Psoas muscle (tissue), 8 donors: ENCODE data around the gene HPS5. TPM values are rescaled to one million over a fixed set of nuclear protein-coding genes. Genes with fewer than 3 reads are reported as not detected.

Experiments used
- ATAC-seq, 4 donors: fragments of 200-7000 bp; cut with Tn5 transposase; one replicate each; pipeline ENCODE4 v1.9.1; 2020; ENCODE audit warnings: moderate library complexity in 3 of 4, mild to moderate bottlenecking in 2 of 4
- DNase-seq, 2 donors: peaks; one replicate each; pipeline ENCODE4 v3.0.0-alpha.2; 2020
- H3K27ac ChIP-seq: fragments of 200-600 bp; one replicate; pipeline ENCODE4 v1.8.0; 2022
- H3K27me3 ChIP-seq, 3 donors: fragments of 200-600 bp in 1 of 3; one replicate each; pipeline versions ENCODE4 v1.6.1 to v1.8.0; 2013 to 2022; ENCODE audit warnings: low read length in 2 of 3, mild to moderate bottlenecking in 2 of 3, moderate library complexity in 1 of 3; ENCODE audit not compliant: insufficient read depth in 3 of 3
- H3K36me3 ChIP-seq, 2 donors: fragments of 200-600 bp in 1 of 2; one replicate each; pipeline versions ENCODE4 v1.6.1 to v1.8.0; 2013 to 2022; ENCODE audit warnings: low read depth in 1 of 2, mild to moderate bottlenecking in 1 of 2, moderate library complexity in 1 of 2; ENCODE audit not compliant: insufficient read depth in 1 of 2
- H3K4me1 ChIP-seq: fragments of 200-600 bp; one replicate; pipeline ENCODE4 v1.8.0; 2022
- H3K4me3 ChIP-seq: fragments of 200-600 bp; one replicate; pipeline ENCODE4 v1.8.0; 2022; ENCODE audit warnings: mild to moderate bottlenecking
- H3K9me3 ChIP-seq: fragments of 200-600 bp; one replicate; pipeline ENCODE4 v1.8.0; 2022
- WGBS, 3 donors: extraction: QIAGEN DNeasy Blood & Tissue Kit; methylation state at CpG; one replicate each; pipeline versions ENCODE4 v1.1.6 to v1.1.7; 2013; 5-methylcytosine and 5-hydroxymethylcytosine counted together
- intact Hi-C, 2 donors: fragments of 100-400 bp; cut with DNase I; formaldehyde crosslinking; loops; one replicate each; pipeline versions ENCODE4 v1.11.0 to v1.14.2; 2022
- polyA plus RNA-seq, 3 donors: library from polyadenylated mRNA; stranded (reverse); fragments of 200-250 nt; gene quantifications; one replicate each; pipeline ENCODE4 v1.2.3, GENCODE V29; 2013
- total RNA-seq, 4 donors: library from RNA; stranded (reverse); fragmentation: NEBNext Ultra II Directional in 2 of 4; extraction: Animal tissue kit (Norgen Biotek cat#: 25700) in 2 of 4; gene quantifications; one replicate each; pipeline versions ENCODE4 v1.2.1 to v1.2.4, GENCODE V29; 2021 to 2023
- TF ChIP-seq, protein P1 (sequence below): fragments of 200-600 bp; IDR thresholded peaks from one replicate; pipeline ENCODE4 v1.8.0; 2022; ENCODE audit warnings: antibody characterized with exemption
- donor health status: healthy with polysubstance abuse.
- donor health status: DM: no; HTN: no; CAD: no; lungs with moderate emphysema.
- donor health status: Bipolar disorder and iron deficiency.
- donor health status: healthy.
- donor health status: DM: yes; HTN: yes; CAD: no.
- donor health status: DM: no; HTN: no; CAD: no.
- donor health status: DM: no; HTN: no; CAD: no.
- donor health status: DM: yes; HTN: yes; CAD: no.

The HPS5 gene
- total and polyA plus RNA-seq, 7 donors = 4.9 to 11.9 (median 9.9) TPM

DNA sequence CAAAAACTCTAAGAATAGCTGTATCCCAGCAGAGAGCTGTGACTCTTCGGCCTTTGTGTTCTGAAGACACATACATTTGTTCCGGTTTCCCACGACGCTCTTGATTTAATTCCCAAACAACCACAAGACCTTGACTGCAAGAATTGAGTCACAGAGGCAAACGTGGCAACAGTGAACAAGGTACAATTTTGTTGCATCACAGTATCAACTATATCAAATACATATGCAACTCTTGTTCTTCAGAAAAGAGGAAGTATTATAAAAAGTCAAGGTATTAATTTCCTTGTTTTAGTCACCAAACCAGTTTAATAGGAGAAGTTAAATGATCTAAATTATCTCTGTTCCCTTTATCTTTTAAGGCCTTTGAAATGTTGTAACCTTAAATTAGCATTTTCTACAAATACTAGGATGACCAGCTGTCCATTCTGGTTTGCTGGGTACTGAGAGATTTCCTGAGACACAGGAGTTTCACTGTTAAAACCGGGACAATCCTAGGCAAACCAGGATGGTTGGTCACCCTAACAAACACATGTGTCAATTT lies 11.1 kb downstream of the HPS5 start:
- Histone ChIP-seq H3K4me3 (no peak overlapping the region), H3K4me1 (no peaks in the 10 kb centered on the region), H3K36me3 (peaks cover 5 to 64% of the 10 kb centered on the region in 2 donors), H3K27ac (no peak overlapping the region), H3K9me3 (no peaks in the 10 kb centered on the region), H3K27me3 (no peaks in the 10 kb centered on the region)
- TF ChIP-seq, protein P1, sequence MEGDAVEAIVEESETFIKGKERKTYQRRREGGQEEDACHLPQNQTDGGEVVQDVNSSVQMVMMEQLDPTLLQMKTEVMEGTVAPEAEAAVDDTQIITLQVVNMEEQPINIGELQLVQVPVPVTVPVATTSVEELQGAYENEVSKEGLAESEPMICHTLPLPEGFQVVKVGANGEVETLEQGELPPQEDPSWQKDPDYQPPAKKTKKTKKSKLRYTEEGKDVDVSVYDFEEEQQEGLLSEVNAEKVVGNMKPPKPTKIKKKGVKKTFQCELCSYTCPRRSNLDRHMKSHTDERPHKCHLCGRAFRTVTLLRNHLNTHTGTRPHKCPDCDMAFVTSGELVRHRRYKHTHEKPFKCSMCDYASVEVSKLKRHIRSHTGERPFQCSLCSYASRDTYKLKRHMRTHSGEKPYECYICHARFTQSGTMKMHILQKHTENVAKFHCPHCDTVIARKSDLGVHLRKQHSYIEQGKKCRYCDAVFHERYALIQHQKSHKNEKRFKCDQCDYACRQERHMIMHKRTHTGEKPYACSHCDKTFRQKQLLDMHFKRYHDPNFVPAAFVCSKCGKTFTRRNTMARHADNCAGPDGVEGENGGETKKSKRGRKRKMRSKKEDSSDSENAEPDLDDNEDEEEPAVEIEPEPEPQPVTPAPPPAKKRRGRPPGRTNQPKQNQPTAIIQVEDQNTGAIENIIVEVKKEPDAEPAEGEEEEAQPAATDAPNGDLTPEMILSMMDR = no peak
- no peak for ATAC-seq
- 84 to 88% (median 86%) methylated on average over 6 of the region's 6 CpGs for WGBS, 3 donors
- no peak for DNase-seq
- intact Hi-C loops = loop anchor here in 1 of 2 donors (10.0 kb wide), 1 partner anchor 296 kb away; the partner anchor contains the start of gene SERGEF

DNA sequence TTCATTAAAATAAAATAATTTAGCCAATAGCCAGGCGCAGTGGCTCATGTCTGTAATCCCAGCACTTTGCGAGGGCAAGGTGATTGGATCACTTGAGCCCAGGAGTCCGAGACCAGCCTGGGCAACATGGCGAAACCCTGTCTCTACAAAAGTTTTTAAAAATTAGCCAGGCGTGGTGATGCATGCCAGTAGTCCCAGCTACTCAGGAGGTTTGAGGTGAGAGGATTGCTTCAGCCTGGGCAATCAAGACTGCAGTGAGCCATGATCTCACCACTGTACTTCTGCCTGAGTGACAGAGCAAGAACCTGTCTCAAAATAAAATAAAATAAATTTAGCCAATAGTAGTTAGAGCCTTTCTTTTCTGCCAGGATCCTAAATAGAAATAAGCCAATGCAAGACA lies 12.2 kb downstream of the HPS5 start:
- H3K36me3 ChIP-seq = peaks cover 9 to 76% of the 10 kb centered on the region in 2 donors
- DNase-seq (no peak), ATAC-seq (no peak)
- H3K4me3 ChIP-seq = no peak overlapping the region
- H3K4me1 ChIP-seq = no peaks in the 10 kb centered on the region
- no peaks in the 10 kb centered on the region for H3K9me3 ChIP-seq
- intact Hi-C loops = loop anchor here in 1 of 2 donors (10.0 kb wide), 2 partner anchors 225 to 295 kb away; partner anchors contain the start of gene SERGEF
- no peaks in the 10 kb centered on the region for H3K27me3 ChIP-seq
- TF ChIP-seq, protein P1 = no peak
- WGBS, 3 donors = 96 to 99% (median 97%) methylated on average over 5 of the region's 5 CpGs
- H3K27ac ChIP-seq = no peak overlapping the region

DNA sequence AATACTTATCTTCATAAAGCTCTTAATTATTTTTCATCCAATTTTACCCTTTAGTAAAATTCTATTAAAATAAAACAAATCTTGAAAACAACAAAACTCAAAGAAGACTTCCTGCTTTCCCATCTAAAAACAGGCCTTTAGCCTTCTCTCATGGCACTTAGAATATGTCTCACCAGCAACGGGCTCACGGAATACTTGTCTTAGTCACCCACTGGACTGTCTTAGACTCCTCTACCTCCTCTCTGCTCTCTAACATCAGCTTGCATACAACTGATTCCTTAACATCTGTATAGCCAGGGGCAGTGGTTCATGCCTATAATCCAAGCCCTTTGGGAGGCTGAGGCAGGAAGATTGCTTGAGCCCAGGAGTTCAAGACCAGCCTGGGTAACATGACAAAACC lies 13.7 kb downstream of the HPS5 start:
- Histone ChIP-seq H3K9me3 (no peaks in the 10 kb centered on the region), H3K27ac (no peak overlapping the region), H3K36me3 (peaks cover 9 to 86% of the 10 kb centered on the region in 2 donors), H3K4me3 (no peak overlapping the region), H3K27me3 (no peaks in the 10 kb centered on the region), H3K4me1 (no peaks in the 10 kb centered on the region)
- ATAC-seq (no peak), DNase-seq (no peak)
- 94 to 96% (median 96%) methylated on average over 2 of the region's 2 CpGs for WGBS, 3 donors
- intact Hi-C loops = loop anchor here in 1 of 2 donors (10.0 kb wide), 1 partner anchor 223 kb away; no protein-coding TSS in a partner anchor
- TF ChIP-seq, protein P1 = no peak

DNA sequence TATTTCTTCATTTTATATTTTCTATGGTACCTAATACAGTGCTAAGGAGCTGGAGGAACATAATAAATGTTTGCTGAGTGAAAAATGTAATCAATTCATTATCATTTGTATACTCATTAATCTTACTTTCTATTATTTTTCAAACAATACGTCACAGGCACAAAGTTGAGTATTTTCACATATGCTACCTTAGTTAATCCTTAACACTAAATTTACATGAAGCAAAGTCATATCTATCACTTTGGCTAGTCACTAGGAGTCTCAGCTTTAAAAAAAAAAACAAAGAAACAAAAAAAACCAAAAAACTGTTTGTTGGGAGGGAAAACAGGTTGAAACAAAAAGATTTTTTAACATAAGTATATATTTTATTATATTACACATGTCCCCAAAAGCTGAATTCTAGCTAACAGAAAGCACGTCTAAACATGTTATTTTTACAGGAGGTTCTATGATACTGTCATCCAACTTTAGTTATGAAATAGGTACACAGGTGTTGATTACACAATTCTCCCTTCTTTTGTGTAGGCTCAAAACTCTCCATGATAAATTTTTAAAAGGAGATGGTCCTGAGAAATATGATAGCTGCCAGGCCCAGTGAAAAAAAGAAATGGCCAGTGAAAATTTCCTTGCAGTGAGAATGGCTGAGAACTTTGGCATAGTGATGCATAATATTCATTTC lies 14.3 kb downstream of the HPS5 start:
- Histone ChIP-seq H3K27ac (no peak overlapping the region), H3K9me3 (no peaks in the 10 kb centered on the region), H3K27me3 (no peaks in the 10 kb centered on the region), H3K36me3 (peaks cover 9 to 91% of the 10 kb centered on the region in 2 donors), H3K4me3 (no peak overlapping the region), H3K4me1 (no peaks in the 10 kb centered on the region)
- DNase-seq (no peak), ATAC-seq (no peak)
- WGBS, 3 donors = 92 to 95% (median 92%) methylated on average over 2 of the region's 2 CpGs
- intact Hi-C loops = loop anchor here in 1 of 2 donors (10.0 kb wide), 1 partner anchor 223 kb away; no protein-coding TSS in a partner anchor
- TF ChIP-seq, protein P1 = no peak
